ENCODE results near the gene DNAJC13.

- no peak for TF ChIP-seq CTCF (IDR thresholded peaks at IDR 0.05)
- TF ChIP-seq POLR2A (IDR thresholded peaks at IDR 0.05), result no peak
- no peak for TF ChIP-seq POLR2AphosphoS5 (IDR thresholded peaks at IDR 0.05)
- no peak for TF ChIP-seq EP300 (IDR thresholded peaks at IDR 0.05; ENCODE audit: low read depth)
These were observed 40.0 kb downstream of the DNAJC13 start for GRCh38 chr3:132457286-132457685.

Measured in transverse colon (tissue), 4 donors.